ENCODE data around the gene CDK6.

Gene CDK6

DNA sequence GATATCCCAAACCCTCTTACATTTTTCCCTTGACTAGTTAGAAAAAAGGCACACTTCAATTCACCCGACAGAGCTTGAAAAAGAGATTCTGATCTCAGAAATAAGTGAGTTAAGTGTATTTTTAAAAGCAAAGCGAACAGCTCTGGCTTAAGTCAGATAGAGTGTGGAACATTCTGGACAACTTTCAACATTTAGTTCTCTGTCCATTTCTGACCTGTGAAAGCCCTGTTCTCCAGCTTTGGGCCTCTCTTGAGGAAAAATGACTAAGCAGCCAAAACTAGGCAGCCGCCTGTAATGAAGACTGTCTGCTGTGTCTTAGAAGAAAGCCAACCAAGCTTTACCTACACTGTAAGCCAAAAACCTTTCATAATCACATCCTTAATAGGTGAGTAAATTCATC, 50.5 kb downstream of the CDK6 start:
- Histone ChIP-seq H2AFZ (ENCODE audit: low read length) (no peak overlapping the region), H3K79me2 (ENCODE audit: insufficient read depth, low read length) (peaks cover 58% of the 10 kb centered on the region), H4K20me1 (ENCODE audit: insufficient read depth, low read length) (no peaks in the 10 kb centered on the region), H3K4me3 (ENCODE audit: low read depth, low read length, poor library complexity, severe bottlenecking) (no peak overlapping the region), H3K27me3 (ENCODE audit: insufficient read depth, low read length) (no peaks in the 10 kb centered on the region), H3F3A (ENCODE audit: insufficient read depth, low read length) (no peaks in the 10 kb centered on the region), H3K9me2 (ENCODE audit: low read depth, low read length) (no peaks in the 10 kb centered on the region), H3K4me1 (ENCODE audit: insufficient read depth, low read length, severe bottlenecking) (peaks cover 14% of the 10 kb centered on the region), H3K4me2 (ENCODE audit: low read length) (no peak overlapping the region), H3K36me3 (ENCODE audit: insufficient read depth, low read length) (peaks cover 22% of the 10 kb centered on the region), H3K27ac (ENCODE audit: low read depth, low read length, poor library complexity, severe bottlenecking) (peak overlapping the region; percentile 15), H3K9me3 (ENCODE audit: low read length) (peaks cover 15% of the 10 kb centered on the region), H3K9ac (ENCODE audit: low read length) (no peak overlapping the region)
- TF ChIP-seq, protein P1, sequence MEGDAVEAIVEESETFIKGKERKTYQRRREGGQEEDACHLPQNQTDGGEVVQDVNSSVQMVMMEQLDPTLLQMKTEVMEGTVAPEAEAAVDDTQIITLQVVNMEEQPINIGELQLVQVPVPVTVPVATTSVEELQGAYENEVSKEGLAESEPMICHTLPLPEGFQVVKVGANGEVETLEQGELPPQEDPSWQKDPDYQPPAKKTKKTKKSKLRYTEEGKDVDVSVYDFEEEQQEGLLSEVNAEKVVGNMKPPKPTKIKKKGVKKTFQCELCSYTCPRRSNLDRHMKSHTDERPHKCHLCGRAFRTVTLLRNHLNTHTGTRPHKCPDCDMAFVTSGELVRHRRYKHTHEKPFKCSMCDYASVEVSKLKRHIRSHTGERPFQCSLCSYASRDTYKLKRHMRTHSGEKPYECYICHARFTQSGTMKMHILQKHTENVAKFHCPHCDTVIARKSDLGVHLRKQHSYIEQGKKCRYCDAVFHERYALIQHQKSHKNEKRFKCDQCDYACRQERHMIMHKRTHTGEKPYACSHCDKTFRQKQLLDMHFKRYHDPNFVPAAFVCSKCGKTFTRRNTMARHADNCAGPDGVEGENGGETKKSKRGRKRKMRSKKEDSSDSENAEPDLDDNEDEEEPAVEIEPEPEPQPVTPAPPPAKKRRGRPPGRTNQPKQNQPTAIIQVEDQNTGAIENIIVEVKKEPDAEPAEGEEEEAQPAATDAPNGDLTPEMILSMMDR (IDR thresholded peaks at IDR 0.05; ENCODE audit: low read length) = no peak
- no peak for TF ChIP-seq EZH2 (IDR thresholded peaks at IDR 0.05; ENCODE audit: borderline replicate concordance, low read length)

DNA sequence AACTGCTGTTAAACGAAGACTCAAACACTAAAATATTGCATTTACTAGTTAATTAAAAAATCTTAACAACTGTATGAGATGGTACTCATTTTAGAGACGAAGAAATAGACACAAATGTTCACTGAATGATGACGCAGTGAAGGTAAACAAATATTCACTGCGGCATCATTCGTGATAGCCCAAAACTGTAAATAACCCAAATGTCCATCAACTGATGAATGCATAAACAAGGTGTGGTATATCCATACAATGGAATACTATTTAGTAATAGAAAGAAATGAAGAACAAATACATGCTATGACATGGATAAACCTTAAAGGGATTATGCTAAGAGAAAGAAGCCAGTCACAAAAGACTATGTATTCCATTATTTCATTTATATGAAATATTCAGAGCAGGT, 51.4 kb downstream of the CDK6 start:
- H3K27me3 ChIP-seq (ENCODE audit: insufficient read depth, low read length) = no peaks in the 10 kb centered on the region
- no peak overlapping the region for H3K4me3 ChIP-seq (ENCODE audit: low read depth, low read length, poor library complexity, severe bottlenecking)
- H3F3A ChIP-seq (ENCODE audit: insufficient read depth, low read length) = no peaks in the 10 kb centered on the region
- H3K9me2 ChIP-seq (ENCODE audit: low read depth, low read length) = no peaks in the 10 kb centered on the region
- no peak overlapping the region for H2AFZ ChIP-seq (ENCODE audit: low read length)
- TF ChIP-seq, protein P1 (IDR thresholded peaks at IDR 0.05; ENCODE audit: low read length) = no peak
- no peak for TF ChIP-seq EZH2 (IDR thresholded peaks at IDR 0.05; ENCODE audit: borderline replicate concordance, low read length)
- no peak overlapping the region for H3K9ac ChIP-seq (ENCODE audit: low read length)
- H3K4me2 ChIP-seq (ENCODE audit: low read length) = no peak overlapping the region
- H3K27ac ChIP-seq (ENCODE audit: low read depth, low read length, poor library complexity, severe bottlenecking) = no peak overlapping the region
- H4K20me1 ChIP-seq (ENCODE audit: insufficient read depth, low read length) = no peaks in the 10 kb centered on the region
- peaks cover 51% of the 10 kb centered on the region for H3K79me2 ChIP-seq (ENCODE audit: insufficient read depth, low read length)
- H3K36me3 ChIP-seq (ENCODE audit: insufficient read depth, low read length) = peaks cover 19% of the 10 kb centered on the region
- H3K9me3 ChIP-seq (ENCODE audit: low read length) = peaks cover 15% of the 10 kb centered on the region
- H3K4me1 ChIP-seq (ENCODE audit: insufficient read depth, low read length, severe bottlenecking) = peaks cover 14% of the 10 kb centered on the region

DNA sequence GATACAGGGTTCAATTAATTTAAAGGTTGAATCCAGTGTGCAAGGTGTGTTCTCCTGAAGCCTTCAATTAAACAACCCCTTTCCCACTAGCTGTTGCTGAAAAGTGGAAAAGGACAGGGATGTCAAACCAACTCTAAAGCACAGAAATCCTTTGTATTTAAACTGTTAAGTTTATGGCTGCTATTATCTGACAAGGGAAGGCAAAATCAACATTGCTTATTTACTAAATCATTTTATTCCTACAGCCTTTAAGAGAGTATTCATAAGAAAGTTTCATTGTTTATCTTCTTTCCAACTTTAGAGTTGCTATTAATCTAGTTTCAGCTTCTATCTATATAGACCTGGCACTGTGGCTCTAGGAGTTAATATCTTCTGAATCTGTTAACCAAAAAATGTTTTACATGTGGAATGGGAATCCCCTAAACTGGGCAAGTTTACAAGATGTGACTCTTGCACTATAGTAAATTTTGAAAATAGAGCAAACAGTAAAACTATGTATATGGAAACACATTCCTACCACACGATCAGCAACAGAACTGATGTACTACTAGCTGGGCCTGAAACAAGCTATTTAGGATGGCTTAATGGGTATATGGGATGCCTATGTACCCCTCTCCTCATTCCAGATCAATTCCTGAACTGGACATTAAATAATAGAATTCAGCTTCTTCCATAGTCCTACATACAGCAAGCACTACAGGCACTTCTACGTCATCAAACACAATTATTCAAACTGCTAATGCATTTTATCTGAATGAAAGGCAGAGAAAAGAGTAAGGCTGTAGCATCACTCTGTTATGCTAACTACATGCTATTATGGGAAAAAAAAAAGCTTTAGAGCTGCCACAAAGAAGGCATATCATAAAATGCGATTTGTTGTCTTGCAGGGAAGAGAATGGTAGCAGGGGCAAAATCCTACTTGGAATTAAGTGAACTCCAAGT, 52.8 kb downstream of the CDK6 start:
- Histone ChIP-seq H3K79me2 (ENCODE audit: insufficient read depth, low read length) (peaks cover 48% of the 10 kb centered on the region), H3K36me3 (ENCODE audit: insufficient read depth, low read length) (peaks cover 7% of the 10 kb centered on the region), H3F3A (ENCODE audit: insufficient read depth, low read length) (no peaks in the 10 kb centered on the region), H3K9me3 (ENCODE audit: low read length) (peaks cover 6% of the 10 kb centered on the region), H3K4me3 (ENCODE audit: low read depth, low read length, poor library complexity, severe bottlenecking) (no peak overlapping the region), H3K9me2 (ENCODE audit: low read depth, low read length) (no peaks in the 10 kb centered on the region), H4K20me1 (ENCODE audit: insufficient read depth, low read length) (no peaks in the 10 kb centered on the region), H2AFZ (ENCODE audit: low read length) (no peak overlapping the region), H3K9ac (ENCODE audit: low read length) (no peak overlapping the region), H3K4me1 (ENCODE audit: insufficient read depth, low read length, severe bottlenecking) (peaks cover 25% of the 10 kb centered on the region), H3K27me3 (ENCODE audit: insufficient read depth, low read length) (no peaks in the 10 kb centered on the region), H3K4me2 (ENCODE audit: low read length) (no peak overlapping the region), H3K27ac (ENCODE audit: low read depth, low read length, poor library complexity, severe bottlenecking) (no peak overlapping the region)
- no peak for TF ChIP-seq EZH2 (IDR thresholded peaks at IDR 0.05; ENCODE audit: borderline replicate concordance, low read length)
- TF ChIP-seq, protein P1 (IDR thresholded peaks at IDR 0.05; ENCODE audit: low read length) = no peak

Data from OCI-LY1 (cell line).